ENCODE data around the gene ABTB1.
A peak's percentile ranks its signal among the peaks of the same experiment; 100 is the strongest.

Gene ABTB1

DNA sequence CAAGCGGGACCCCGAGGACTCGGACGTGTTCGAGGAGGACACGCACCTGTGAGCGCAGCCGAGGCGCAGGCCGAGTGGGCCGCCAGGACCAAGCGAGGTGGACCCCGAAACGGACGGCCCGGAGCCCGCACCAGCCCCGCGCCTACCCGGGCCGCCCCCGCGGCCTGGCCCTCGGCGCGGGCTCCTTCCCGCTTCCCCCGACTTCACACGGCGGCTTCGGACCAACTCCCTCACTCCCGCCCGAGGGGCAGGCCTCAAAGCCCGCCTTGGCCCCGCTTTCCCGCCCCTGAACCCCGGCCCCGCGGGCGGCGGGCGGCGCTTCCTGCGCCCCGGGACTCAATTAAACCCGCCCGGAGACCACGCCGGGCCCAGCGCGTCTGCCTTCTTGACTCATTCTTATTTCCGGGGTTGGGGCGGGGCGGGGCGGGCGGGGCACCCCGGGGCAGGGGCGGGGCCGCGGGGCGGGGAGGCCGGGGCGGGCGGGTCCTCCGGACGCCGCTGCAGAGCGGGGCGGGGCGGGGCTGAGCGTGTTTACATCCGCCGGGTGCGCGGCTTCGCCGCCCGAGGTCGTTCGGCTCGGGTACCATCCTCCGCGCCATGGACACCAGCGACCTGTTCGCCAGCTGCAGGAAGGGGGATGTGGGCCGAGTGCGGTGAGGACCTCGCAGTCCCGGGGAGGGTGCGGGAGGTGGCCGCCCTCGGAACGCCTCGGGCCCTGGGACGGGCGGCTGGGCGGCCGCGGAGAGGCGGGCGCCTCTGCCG, at the start of gene ABTB1:
TSS of gene ABTB1 (plus strand) at position 524 of the 762 bp plus-strand sequence. CDS start at position 598, 74 bp downstream.
- peak; percentile 41 for DNase-seq

DNA sequence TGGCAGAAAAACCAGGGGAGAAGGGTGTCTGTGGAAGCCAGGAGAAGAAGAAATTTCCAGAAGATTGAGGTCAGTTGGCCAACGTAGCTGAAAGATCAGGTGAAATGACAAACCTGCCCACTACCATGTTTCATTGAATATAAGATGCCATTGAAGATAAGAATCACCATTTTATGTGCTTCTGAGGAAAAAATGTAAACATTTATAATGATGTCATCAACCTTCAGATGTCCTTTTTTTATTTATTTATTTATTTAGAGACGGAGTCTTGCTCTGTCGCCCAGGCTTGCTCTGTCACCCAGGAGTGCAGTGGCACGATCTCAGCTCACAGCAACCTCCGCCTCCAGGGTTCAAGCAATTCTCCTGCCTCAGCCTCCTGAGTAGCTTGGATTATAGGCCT, 48.7 kb upstream of the ABTB1 start:
- DNase-seq, result no peak

DNA sequence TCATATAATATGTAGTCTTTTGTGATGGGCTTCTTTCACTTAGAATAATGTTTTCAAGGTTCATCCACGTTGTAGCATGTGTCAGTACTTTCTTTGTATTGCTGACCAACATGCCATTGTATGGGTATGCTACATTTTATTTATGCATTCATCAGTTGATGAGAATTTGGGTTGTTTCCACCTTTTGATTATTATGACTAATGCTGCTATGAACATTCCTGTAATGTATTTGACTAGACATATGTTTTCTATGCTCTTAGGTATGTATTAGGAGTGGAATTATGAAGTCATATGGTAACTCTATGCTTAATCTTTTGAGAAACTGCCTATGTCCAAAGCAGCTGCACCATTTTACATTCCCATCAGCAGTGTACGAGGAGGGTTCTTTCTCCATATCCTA, 46.9 kb upstream of the ABTB1 start:
- DNase-seq, result no peak

DNA sequence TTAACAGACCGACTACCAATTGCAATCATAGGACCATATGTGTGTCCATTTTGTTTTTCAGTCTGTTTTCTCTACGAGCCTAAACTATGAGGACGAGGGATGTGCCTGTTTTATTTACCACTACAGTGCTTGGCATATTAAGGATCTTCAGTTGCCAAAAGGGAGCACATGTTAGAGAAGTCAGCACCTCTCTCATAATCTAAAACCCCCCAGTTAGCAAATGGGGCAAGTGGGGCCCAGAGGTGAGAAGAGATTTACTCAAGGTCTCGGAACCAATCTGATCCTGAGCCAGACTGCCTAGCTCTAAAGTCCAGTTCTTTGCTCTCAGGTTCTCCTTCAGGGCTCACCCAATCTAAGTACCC, 44.3 kb upstream of the ABTB1 start:
- DNase-seq, result no peak

DNA sequence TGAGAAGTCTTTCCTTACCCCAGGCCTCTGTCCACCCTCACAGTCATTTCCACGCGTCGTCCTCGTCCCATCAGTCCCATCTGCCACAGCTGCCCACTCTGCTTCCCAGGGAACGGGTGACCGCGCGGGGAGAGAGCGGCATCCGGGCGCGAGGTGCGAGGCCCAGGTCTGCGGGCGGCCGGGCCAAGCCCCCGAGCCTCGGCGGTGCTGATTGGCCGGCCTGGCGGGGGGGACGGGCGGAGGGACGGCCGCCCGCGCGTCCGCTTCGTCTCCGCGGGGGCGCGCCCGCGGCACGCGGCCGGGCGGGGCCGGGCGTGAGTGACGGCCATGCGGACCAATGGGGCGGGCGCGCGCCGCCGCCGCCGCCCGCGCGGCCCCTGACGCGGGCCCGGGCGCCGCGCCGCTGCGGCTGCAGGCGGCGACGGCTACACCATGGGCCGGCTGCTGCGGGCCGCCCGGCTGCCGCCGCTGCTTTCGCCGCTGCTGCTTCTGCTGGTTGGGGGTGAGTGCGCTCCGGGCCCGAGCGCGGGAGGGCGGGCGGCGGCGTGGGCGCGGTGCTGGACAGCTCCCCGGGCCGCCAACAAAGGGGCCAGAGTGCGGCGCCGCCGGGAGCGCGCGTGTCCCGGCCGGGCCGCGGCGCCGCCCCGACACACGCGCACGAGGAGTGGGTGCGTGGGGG, 43.8 kb upstream of the ABTB1 start, which contains the start of gene PODXL2:
TSS of gene PODXL2 (plus strand) at position 398 of the 679 bp plus-strand sequence. CDS start at position 433, 35 bp downstream.
- no peak for DNase-seq

DNA sequence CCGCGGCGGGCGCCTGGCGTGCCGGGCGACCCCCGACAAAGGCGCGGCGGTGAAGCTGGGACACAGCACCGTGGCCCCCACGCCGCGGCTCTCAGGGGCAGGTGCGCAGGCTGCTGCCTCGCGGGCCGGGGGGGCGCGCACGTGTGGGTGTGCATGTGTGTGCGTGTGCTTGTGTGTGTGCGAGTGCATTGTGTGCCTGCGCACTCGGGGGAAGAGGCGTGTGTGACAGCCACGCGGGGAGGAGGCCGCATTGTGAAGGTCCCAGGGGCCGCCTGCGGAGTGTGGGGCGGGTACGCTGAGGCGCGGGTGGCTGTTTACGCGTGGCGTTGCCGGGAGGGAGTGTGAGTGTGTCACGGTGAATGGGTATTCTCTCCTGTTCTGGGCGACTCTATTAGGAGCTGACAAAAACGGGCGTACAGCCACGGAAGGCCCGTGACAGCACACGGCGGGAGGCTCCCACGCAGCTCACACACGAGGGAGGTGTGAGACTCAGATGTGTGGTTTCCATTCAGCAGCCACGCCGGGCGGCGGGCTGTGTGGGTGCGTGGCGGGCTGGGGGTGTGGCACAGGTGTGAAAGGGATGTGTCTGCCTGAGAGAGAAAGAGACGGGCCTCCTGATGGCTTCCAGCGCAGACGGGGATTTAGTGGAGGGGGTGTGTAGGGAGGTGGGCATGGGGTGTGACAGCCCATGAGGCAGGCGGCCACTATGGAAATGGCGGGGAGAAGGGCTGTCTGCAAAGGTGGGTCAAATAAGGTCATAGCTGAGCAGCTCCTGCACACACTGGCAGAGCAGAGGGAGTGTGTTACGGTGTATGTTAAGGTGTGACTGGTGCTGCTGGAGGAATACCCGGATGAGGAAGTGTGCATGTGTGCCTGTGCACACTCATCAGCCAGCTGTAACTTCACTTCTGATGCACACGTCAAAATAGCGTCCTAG, 43.0 kb upstream of the ABTB1 start:
- peak; percentile 20 for DNase-seq

DNA sequence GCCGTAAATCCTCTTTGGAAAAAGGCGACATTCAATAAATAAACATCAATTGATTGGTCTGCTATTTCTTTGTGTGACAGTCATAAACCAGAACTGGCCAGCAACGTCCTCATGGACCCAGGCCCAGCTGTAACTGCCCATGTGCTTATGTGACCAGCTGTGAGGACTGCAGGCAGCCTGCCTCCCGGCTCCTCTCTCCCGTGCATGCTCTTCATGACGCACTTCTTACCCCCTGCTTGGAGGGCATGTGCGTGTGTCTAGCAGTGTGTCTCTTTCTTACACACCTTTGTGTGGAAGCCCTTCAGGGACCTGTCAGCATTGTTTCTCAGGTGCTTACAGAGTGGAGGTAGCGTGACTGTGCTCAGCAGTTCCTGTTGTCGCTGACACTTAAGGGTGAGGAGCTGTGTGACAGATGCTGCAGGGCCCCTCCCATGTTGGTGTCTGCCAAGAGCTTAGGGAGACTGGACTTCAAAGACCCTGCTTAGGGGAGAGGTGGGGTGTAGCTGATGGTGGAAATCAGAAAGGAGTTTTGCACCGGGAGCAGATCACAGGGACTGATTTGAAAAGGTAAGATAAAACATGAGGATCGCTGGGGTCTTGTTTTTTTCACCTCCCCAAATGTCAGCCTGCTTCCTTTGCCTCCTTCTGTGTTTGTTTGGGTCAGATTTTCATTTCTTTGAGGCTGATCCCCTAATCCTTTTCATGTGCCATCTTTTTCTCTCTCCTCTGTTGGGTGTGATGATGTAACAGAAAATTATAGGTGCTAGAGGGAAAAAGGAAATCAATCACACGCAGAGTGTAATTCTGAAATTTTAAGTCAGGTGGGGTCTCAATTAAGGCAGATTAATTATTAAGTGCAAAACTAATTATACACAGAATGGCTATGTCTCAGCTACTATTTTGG, 41.7 kb upstream of the ABTB1 start:
- peak; percentile 47 for DNase-seq

DNA sequence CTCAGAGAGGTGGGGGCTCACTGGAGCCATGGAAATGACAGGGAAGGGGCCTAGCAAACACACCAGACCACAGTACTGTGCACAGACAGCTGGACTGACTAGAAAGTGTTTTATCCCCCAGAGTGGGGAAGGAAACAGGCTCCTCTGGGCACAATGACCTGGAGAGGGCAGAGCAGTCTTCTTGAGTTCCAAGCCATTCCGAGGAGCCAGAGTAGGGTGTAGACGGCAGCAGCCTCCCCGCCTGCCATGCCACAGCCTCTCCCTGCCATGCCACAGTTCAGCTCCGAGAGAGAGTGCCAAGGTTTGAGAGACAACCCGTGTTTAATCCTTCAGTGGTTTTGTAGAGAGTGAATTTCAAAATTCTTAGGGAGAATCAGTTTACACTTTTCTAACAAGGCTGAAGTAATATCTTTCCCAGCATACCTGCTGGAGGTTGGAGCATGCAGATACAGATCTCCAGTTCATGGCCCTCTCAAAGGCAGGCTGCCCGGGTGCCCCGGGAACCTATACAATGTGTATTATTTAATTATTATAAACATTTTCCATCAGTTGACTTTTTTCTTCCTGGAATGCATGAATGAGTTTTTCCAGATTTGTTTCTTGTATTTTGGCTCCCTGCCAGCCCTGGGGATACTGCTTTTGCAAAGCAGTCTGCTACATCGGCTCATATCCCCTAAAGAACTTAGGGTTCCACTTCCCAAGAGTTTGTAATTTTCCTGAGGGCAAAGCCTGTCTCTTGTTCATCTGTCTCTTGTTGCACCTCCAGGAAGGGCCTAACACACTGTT, 40.5 kb upstream of the ABTB1 start:
- DNase-seq, result no peak

DNA sequence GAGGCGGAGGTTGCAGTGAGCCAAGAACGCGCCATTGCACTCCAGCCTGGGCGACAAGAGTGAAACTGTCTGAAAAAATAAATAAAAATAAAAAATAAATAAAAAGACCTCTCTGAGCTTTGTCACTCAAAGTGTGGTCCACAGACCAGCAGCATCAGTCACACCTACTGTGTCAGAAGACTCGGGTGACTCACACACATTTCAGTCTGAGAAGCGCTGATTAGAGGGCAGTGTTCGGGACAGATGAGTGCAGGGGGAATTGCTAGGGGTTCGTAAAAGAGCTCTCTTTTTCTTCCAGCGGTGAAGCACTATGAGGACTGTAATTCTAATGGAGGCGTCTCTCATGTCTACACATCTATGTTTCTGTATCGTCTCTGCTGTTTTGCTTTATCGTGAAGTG, 38.1 kb upstream of the ABTB1 start:
- no peak for DNase-seq

DNA sequence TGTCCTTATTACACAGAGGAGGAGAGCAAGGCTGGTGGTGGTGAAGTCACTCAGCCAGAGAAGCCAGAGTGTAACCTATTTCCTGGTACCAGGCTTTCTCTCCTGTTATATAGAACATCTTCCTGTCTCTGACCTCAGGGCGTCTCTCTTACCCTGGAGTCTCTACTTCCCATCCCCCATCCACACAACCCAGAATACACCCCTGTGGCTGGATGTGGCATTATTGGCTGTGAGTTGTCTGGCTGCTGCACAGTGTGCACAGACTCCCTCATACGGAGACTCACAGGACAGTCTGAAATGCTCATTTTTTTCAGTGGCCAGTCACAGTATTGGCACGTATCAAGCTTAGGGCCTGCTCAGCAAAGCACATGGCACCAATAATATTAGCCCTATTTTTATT, 35.2 kb upstream of the ABTB1 start:
- no peak for DNase-seq

DNA sequence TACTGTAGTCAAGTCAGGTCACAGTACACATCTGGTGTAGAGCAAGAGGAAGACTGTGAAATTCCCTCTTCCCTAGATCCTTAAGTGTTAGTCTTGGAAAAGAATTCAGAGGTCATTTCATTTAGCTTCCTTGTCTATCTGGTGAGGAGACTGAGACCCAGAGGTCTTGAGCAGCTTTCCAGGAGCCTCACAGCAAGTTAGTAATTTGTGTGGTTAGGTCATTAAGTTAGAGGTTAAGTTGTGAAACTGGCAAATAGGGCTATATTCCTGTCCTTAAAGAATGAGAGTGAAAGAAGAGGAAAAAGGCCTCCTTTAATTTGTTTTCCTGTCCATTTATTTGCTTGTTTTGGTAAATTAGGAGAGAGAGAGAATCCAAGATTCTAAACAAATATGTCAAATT, 34.8 kb upstream of the ABTB1 start:
- no peak for DNase-seq

DNA sequence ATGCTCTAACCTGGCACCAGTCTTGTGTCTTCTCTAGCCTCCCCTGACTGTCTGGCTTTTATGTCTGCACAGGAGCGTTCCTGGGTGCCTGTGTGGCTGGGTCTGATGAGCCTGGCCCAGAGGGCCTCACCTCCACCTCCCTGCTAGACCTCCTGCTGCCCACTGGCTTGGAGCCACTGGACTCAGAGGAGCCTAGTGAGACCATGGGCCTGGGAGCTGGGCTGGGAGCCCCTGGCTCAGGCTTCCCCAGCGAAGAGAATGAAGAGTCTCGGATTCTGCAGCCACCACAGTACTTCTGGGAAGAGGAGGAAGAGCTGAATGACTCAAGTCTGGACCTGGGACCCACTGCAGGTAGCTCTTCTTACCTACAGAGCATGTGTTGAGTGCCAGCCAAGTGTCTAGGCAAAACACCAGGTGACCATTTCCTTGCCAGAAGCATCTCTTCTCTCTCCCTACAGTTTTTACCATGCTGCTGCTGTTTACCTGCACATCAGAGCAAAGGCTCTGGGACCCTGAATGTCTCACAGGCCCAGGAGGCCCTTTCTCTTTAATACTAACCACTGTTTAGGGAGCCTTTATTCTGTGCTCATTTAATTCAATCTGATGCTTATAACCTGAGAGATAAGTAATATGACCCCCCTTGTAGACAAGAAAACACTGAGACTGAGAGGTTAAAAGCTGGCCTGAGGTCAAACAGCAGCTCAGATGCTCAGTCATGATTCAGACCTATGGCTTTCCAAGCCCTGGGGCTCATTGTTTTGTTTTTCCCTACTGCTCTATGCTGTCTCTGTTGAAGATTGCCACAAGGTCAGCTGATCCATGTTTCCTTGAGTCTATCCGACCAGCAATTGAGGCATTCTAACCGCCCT, 33.3 kb upstream of the ABTB1 start:
- DNase-seq, result peak; percentile 18

DNA sequence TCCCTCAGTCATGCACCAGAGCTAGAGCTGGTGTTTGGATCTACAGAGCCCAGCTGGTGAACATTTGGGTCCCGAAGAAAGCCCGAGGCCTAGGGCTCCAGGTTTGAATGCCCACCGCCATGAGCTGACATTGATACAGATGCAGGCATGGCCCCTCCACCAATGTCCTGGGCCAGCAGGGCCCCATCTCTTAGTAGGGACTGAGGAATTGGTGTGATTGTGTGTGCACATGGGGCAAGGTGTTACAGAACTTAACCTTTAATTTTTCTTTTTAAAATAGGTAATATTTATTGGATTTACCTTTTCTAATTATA, 32.8 kb upstream of the ABTB1 start:
- no peak for DNase-seq

DNA sequence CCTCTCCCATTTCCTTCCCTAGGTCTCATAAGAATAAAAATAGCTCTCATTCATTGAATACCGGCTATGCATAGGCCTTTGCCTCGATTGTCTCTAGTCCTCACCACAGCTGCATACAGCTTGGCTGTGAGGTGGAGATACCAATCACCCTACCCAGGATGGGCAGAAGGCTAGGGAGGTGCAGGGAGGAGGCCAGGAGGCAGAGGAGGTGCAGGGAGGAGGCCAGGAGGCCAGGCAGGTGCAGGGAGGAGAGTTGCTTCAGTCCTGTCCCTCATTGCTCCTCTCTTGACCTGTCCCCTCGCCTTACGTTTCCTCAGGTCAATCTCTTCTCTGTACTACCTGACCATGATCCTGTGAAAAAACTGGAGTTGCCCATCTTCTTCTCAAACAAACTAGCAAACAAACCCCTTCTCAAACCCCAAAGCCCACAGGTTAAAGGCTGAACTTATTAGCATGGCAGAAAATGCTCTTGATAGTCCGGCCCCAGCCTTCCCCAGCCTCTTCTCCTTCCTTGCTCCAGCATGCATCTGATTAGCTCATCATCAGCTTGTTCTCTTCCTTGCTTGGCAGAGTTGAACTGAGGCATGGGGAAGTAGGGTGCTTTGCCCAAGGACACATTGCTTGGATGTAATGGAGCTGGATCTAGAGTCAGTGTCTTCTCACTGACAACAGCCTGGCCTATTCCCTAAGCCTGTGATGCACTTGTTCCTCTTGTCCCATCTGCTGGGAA, 27.9 kb upstream of the ABTB1 start:
- no peak for DNase-seq

DNA sequence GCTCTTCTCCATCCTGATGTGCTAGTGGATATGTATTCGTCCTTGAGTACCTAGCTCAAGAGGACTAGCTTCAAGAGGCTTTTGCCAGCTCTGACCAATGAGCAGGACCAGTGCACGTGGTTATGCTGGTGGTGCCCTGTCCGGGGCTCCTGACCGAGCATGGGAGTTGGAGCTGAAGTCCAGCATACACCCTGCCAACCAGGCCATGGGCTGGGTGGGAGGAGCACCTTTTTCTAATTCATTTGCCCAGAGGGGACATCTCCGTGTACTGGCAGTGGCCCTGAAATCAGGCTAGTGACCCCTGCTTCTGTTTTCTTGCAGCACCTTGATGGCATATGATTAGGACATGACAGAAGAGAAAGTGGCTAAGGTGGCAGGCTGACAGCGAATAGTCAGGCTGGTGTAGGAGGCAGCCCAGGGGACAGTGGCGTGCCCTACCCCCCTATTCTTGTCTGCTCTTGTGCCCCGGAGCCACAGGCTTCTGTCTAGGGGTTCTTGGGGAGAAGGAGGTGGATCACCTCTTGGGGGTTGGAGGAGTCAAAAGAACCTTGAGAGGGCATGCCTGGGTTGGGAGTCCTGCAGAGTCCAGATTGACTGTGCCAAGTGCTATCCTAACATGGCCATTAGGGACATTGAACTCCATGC, 27.3 kb upstream of the ABTB1 start:
- DNase-seq, result no peak

DNA sequence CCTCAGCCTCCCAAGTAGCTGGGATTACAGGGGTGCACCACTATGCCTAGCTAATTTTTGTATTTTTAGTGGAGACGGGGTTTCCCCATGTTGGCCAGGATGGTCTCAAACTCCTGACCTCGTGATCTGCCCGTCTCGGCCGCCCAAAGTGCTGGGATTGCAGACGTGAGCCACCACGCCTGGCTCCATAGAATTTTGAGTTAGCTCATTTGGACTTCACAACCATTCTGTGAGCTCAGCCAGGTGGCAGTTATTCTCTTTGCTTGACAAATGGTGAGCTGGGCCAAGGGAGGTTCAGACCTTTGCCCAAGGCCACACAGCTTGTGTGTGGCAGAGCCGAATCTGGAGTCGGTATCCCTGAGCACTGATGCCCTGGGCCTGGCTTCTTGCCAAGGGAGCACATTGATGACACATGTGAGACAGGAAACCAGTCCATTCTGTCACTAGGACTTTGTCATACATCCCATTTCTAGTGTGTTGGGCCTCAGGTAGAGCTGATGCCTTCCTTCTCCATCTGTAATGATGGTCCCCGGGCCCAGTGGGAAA, 26.2 kb upstream of the ABTB1 start:
- DNase-seq, result no peak

DNA sequence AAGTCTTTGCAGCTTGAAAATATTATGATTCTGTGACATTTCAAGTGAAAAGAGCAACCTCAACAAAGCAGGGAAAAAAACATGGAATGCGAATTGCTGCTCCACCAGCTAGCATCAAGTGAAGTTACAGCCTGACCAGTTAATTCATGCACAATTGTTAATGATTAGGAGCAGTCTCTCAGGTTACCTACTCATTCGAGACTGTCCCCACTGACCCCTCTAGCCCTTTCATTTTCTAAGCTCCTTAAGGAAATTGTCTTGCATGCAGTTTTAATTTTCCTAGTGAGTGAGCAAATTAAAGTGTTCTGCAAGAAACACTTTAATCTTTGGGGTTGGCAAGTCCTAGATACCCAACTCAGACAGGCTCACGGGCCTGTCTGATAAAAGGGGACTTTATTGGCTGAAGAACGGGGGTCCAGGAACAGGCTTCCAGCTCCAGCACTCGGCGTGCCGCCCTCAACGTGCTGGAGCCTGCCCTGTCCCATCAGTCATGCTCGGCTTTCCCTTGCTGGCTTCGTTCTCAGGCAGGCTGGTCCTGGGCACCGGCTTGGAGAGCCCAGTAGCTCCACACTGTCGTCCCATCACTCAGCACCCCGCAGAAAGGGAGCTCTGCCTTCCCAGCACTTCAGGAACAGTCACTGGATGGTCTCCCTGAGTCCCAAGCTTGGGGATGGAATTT, 25.4 kb upstream of the ABTB1 start:
- no peak for DNase-seq

DNA sequence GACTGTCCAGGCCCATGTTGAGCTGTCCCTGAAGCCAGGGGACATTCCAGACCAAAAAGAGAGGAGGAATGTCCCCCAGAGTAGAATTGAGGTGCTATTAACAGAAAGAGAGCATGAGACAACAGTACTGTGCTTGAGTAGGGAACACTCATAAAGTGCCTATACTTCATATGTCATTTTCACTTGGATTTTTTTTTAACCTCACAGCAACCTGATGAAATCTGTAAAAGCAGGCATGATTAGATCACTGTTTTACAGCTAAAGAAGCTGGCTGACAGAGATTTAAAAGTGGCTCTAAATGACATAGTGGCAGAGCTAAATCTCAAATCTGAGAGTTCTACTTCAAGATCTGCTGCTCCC, 24.9 kb upstream of the ABTB1 start:
- no peak for DNase-seq

DNA sequence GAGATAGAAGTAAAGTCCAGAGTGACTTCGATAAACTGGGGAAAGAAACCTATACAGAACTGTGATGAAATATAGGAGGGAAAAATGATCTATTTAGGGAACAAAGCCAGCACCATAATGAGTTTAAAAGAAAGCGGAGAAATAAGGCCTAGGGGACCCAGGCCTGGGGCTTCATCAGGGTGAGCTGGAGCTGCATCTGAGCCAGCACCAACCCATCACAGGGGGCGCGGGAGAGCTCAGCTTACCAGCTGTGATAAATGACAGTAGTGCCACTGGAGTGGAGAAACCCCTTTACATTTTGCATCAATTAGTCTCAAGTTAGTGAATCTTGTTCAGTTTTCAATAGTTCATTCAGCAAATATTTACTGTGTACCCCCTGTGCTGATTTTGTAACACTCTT, 22.5 kb upstream of the ABTB1 start:
- DNase-seq, result no peak

Data from DMS79 (cell line).